SK-N-MC (cell line): ENCODE results near the gene ANKRD13D.

ENCODE experiments used
- DNase-seq: peaks from one replicate; pipeline ENCODE4 v3.0.0-alpha.2; 2011; ENCODE audit warnings: low read depth, low spot score
- H3K27ac ChIP-seq: fragments of 200-600 bp; sonication (generic); 2 replicates; pipeline ENCODE4 v1.5.1; 2016; ENCODE audit warnings: mixed run types
- H3K36me3 ChIP-seq: fragments of 200-600 bp; sonication (generic); 2 replicates; pipeline ENCODE4 v1.6.1; 2017; ENCODE audit warnings: antibody characterized with exemption, low read length, mixed read lengths; ENCODE audit not compliant: insufficient read depth
- H3K4me3 ChIP-seq: fragments of 200-600 bp; sonication (generic); 2 replicates; pipeline ENCODE4 v1.5.1; 2016
- H3K9ac ChIP-seq: fragments of 200-600 bp; sonication (generic); 2 replicates; pipeline ENCODE4 v1.8.0; 2017; ENCODE audit warnings: mixed run types, mixed read lengths; ENCODE audit not compliant: insufficient read length
- H3K9me3 ChIP-seq: fragments of 200-600 bp; sonication (generic); 2 replicates; pipeline ENCODE4 v1.6.1; 2017; ENCODE audit warnings: low read depth, mild to moderate bottlenecking, antibody characterized with exemption, low read length, moderate library complexity, mixed read lengths
- EZH2 ChIP-seq: fragments of 200-600 bp; sonication (generic); IDR thresholded peaks from one replicate; pipeline ENCODE4 v1.6.1; 2017; ENCODE audit warnings: antibody characterized with exemption
- FOXP2 ChIP-seq: optimal IDR thresholded peaks from 2 replicates; pipeline ENCODE3; 2011; ENCODE audit warnings: mild to moderate bottlenecking, moderate library complexity; ENCODE audit not compliant: insufficient read depth; ENCODE audit errors: extremely low read length, control extremely low read depth
- POLR2AphosphoS5 ChIP-seq: IDR thresholded peaks from 2 replicates; pipeline ENCODE4 v1.6.1; 2012; ENCODE audit warnings: mild to moderate bottlenecking, low read depth, low read length, borderline replicate concordance

The ANKRD13D gene

DNA sequence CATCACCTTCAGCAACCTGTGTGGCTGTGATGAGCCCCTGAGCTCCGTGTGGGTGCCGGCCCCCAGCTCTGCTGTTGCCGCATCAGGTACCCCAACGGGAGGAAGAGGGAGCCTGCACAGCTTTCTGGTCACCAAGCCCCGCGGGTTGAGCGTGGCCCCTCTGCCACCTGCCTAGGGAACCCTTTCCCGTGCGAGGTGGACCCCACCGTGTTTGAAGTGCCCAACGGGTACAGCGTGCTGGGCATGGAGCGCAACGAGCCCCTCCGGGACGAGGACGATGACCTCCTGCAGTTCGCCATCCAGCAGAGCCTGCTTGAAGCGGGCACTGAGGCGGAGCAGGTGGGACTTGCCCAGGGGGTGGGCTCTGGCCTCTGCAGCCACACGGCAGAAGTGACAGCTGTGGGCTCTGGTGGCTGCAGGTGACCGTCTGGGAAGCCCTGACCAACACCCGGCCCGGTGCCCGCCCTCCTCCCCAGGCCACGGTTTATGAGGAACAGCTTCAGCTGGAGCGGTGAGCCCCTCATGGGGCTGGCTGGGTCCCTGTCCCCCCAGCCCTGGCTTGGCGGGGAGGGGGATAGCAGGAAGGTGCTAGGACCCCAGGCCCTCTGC, 12.3 kb downstream of the ANKRD13D start:
- DNase-seq = no peak
- H3K9ac ChIP-seq = no peak overlapping the region
- peaks cover 40% of the 10 kb centered on the region for H3K36me3 ChIP-seq

DNA sequence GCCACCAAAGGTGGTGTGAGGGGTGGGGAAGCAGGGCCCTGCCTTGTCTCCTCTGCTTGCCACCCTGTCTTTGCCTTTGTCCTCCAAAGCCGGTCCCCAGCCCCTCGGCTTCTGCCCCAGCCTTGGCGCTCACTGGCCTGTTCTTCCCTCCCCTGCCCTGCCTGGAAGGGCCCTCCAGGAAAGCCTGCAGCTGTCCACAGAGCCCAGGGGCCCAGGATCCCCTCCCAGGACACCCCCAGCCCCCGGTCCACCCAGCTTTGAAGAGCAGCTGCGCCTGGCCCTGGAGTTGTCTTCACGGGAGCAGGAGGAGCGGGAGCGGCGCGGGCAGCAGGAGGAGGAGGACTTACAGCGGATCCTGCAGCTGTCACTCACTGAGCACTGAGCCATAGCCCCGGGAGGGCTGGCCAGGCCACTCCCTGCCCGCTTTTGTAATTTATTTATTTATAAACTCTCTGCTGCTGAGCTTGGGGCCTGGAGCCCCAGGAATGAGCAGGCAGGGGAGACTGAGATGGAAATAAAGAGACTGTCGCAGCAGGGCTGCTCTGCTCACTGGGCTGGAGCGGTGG, 12.9 kb downstream of the ANKRD13D start:
- TF ChIP-seq FOXP2 (no peak), EZH2 (no peak), POLR2AphosphoS5 (no peak)
- Histone ChIP-seq H3K27ac (no peak overlapping the region), H3K9me3 (no peaks in the 10 kb centered on the region), H3K36me3 (peaks cover 34% of the 10 kb centered on the region; the same call in 1 of the 2 replicates), H3K9ac (no peak overlapping the region), H3K4me3 (no peak overlapping the region)
- no peak for DNase-seq

More for the DNA sequence above, 12.3 kb downstream of the ANKRD13D start:
- Histone ChIP-seq H3K9me3 (no peaks in the 10 kb centered on the region), H3K27ac (no peak overlapping the region), H3K4me3 (no peak overlapping the region)
- TF ChIP-seq POLR2AphosphoS5 = no peak
- no peak for TF ChIP-seq FOXP2
- no peak for TF ChIP-seq EZH2

DNA sequence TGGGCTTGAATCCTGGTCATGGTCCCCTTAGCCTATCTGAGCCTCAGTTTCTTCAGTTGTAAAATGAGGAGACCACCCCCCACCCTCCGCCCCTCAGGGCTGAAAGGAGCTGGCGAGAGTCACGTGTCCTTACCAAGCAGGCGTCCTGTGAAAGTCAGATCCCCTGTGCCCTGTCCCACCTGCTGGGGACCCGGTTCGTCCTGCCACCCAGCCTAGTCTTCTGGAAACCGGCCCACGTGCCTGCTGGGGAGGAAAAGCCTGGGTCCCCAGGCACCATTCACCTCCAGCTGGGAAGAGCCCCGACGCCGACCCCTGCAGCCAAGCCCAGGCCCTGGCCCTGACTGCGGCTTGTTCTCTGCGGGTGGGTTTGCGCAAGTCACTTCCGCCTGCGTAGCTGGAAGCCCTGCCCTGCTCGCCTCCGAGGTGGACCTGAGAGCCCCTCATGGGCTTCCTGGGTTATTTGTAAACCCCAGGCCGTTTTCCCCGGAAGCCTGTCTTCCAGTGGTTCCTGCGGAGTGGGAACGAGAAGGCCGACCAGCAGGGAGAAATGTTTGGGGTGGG, 13.5 kb downstream of the ANKRD13D start:
- no peak overlapping the region for H3K4me3 ChIP-seq
- no peak overlapping the region for H3K27ac ChIP-seq
- H3K9ac ChIP-seq = no peak overlapping the region
- peaks cover 32% of the 10 kb centered on the region; the same call in 1 of the 2 replicates for H3K36me3 ChIP-seq
- DNase-seq = no peak
- H3K9me3 ChIP-seq = no peaks in the 10 kb centered on the region
- TF ChIP-seq EZH2 (no peak), POLR2AphosphoS5 (no peak), FOXP2 (no peak)

DNA sequence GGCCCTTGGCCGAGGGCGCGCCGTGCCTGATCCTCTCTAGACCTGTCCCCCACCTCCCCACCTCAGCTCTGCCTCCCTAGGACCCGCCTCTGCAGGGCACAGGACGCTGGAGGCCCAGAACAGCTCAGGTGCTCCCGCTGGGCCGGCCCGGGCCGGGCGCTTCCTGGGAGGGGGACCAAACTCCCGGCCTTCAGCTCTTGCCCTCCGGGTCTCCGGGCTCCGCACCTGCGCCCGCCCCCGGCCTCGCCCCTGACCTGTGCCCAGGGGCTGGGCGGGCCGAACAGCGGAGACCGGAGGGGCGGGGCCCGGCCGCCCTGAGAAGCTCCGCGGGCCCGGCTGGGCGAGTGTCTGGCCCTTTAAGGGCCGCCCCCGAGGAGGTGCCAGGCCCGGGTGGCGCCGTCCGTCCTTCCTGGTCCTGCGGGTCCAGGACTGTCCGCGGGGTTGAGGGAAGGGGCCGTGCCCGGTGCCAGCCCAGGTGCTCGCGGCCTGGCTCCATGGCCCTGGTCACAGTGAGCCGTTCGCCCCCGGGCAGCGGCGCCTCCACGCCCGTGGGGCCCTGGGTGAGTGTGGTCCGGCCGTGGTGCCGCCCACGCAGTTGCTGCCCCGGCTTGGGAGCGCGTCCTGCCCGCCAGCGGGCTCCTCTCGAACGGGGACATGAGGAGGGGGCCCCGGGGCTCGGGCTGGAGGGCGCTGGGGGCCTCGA, 14.2 kb downstream of the ANKRD13D start, which contains the start of gene SSH3:
Gene SSH3 (plus strand): TSS at position 399 of the 703 bp plus-strand sequence. CDS start 96 bp downstream, at position 495.
- no peaks in the 10 kb centered on the region for H3K9me3 ChIP-seq
- TF ChIP-seq FOXP2 (no peak), EZH2 (no peak), POLR2AphosphoS5 (no peak)
- no peak within 1 kb of the TSS for H3K27ac ChIP-seq
- H3K4me3 ChIP-seq = no peak within 1 kb of the TSS
- no peak within 1 kb of the TSS for H3K9ac ChIP-seq
- H3K36me3 ChIP-seq = peaks cover 31% of the 10 kb centered on the region; the same call in 1 of the 2 replicates
- DNase-seq = no peak

DNA sequence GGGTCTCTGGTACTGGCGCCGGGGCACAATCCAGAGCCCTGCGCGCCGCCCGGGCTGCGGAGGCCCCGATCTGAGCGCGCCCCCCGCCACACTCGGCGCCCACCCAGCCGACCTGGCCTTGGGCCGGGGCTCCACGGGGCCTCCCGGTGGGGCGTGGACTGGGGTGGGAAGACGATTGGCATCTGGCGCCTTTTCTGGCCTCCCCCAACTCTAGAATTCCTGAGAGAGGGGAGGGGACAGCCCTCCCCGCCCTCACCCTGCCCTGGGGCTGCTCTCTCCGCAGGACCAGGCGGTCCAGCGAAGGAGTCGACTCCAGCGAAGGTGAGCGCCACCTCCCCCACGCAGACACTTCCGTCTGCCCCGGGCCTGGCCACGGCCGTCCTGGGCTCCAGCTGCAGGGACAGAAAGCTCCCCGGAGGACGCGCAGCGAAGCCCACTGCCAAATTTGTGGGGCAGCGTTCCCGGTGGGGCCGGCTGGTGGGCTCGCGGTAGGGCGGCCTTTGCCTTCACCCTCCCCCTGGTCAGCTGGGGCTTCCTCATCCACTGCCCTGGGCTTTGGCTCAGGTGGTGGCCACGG, 14.8 kb downstream of the ANKRD13D start:
- H3K27ac ChIP-seq = no peak overlapping the region
- DNase-seq = no peak
- H3K9me3 ChIP-seq = no peaks in the 10 kb centered on the region
- H3K9ac ChIP-seq = no peak overlapping the region
- no peak for TF ChIP-seq EZH2
- TF ChIP-seq FOXP2 = no peak
- TF ChIP-seq POLR2AphosphoS5 = no peak
- no peak overlapping the region for H3K4me3 ChIP-seq
- peaks cover 25% of the 10 kb centered on the region; the same call in 1 of the 2 replicates for H3K36me3 ChIP-seq

GRCh38 chr11:67304511-67305113, 15.5 kb downstream of the ANKRD13D start:
- H3K36me3 ChIP-seq = peaks cover 18% of the 10 kb centered on the region; the same call in 1 of the 2 replicates
- no peaks in the 10 kb centered on the region for H3K9me3 ChIP-seq
- no peak for DNase-seq
- no peak overlapping the region for H3K27ac ChIP-seq
- H3K9ac ChIP-seq = no peak overlapping the region
- TF ChIP-seq FOXP2 = no peak
- no peak for TF ChIP-seq POLR2AphosphoS5
- TF ChIP-seq EZH2 = no peak
- H3K4me3 ChIP-seq = no peak overlapping the region

- DNase-seq = no peak
- H3K36me3 ChIP-seq = no peaks in the 10 kb centered on the region
- no peak for TF ChIP-seq FOXP2
- TF ChIP-seq EZH2 = no peak
- TF ChIP-seq POLR2AphosphoS5 = no peak
- no peaks in the 10 kb centered on the region for H3K9me3 ChIP-seq
- no peak overlapping the region for H3K9ac ChIP-seq
- H3K4me3 ChIP-seq = no peak overlapping the region
- no peak overlapping the region for H3K27ac ChIP-seq
Observed at GRCh38 chr11:67306769-67307544, 17.9 kb downstream of the ANKRD13D start.
